ENCODE measurements around the gene FSTL4.

The FSTL4 gene

GRCh38 chr5:133361922-133362321, 250.4 kb downstream of the FSTL4 start:
- H3K27ac ChIP-seq = no peak overlapping the region
- no peak overlapping the region for H2AFZ ChIP-seq (ENCODE audit: low read depth)
- H3K36me3 ChIP-seq (ENCODE audit: insufficient read depth) = no peaks in the 10 kb centered on the region
- TF ChIP-seq CTCF (conservative IDR thresholded peaks at IDR 0.05; ENCODE audit: low read depth, low read length) = no peak
- H4K20me1 ChIP-seq (ENCODE audit: insufficient read depth) = no peaks in the 10 kb centered on the region
- H3K79me2 ChIP-seq (ENCODE audit: insufficient read depth, low read depth) = no peaks in the 10 kb centered on the region
- no peaks in the 10 kb centered on the region for H3K4me1 ChIP-seq (ENCODE audit: low read depth, poor library complexity, severe bottlenecking)
- H3K9ac ChIP-seq = no peak overlapping the region
- H3K4me3 ChIP-seq (IDR thresholded peaks at IDR 0.05; ENCODE audit: insufficient read depth, low read depth, low read length) = no peak overlapping the region
- no peaks in the 10 kb centered on the region for H3K27me3 ChIP-seq (ENCODE audit: insufficient read depth, low read depth)
- no peak overlapping the region for H3K4me2 ChIP-seq

- Histone ChIP-seq H3K27me3 (ENCODE audit: insufficient read depth, low read depth) (no peaks in the 10 kb centered on the region), H3K36me3 (ENCODE audit: insufficient read depth) (no peaks in the 10 kb centered on the region), H3K27ac (no peak overlapping the region), H4K20me1 (ENCODE audit: insufficient read depth) (no peaks in the 10 kb centered on the region), H3K4me1 (ENCODE audit: low read depth, poor library complexity, severe bottlenecking) (no peaks in the 10 kb centered on the region), H2AFZ (ENCODE audit: low read depth) (no peak overlapping the region), H3K79me2 (ENCODE audit: insufficient read depth, low read depth) (no peaks in the 10 kb centered on the region), H3K4me3 (IDR thresholded peaks at IDR 0.05; ENCODE audit: insufficient read depth, low read depth, low read length) (no peak overlapping the region), H3K9ac (no peak overlapping the region), H3K4me2 (no peak overlapping the region)
- TF ChIP-seq CTCF (conservative IDR thresholded peaks at IDR 0.05; ENCODE audit: low read depth, low read length) = no peak
Measured at GRCh38 chr5:133360693-133361472, 251.5 kb downstream of the FSTL4 start.

GRCh38 chr5:133359861-133360260, 252.5 kb downstream of the FSTL4 start:
- H3K4me2 ChIP-seq = no peak overlapping the region
- H3K4me1 ChIP-seq (ENCODE audit: low read depth, poor library complexity, severe bottlenecking) = no peaks in the 10 kb centered on the region
- no peak overlapping the region for H3K4me3 ChIP-seq (IDR thresholded peaks at IDR 0.05; ENCODE audit: insufficient read depth, low read depth, low read length)
- TF ChIP-seq CTCF (conservative IDR thresholded peaks at IDR 0.05; ENCODE audit: low read depth, low read length) = no peak
- H2AFZ ChIP-seq (ENCODE audit: low read depth) = no peak overlapping the region
- no peaks in the 10 kb centered on the region for H4K20me1 ChIP-seq (ENCODE audit: insufficient read depth)
- no peaks in the 10 kb centered on the region for H3K79me2 ChIP-seq (ENCODE audit: insufficient read depth, low read depth)
- no peaks in the 10 kb centered on the region for H3K36me3 ChIP-seq (ENCODE audit: insufficient read depth)
- H3K27me3 ChIP-seq (ENCODE audit: insufficient read depth, low read depth) = no peaks in the 10 kb centered on the region
- H3K9ac ChIP-seq = no peak overlapping the region
- no peak overlapping the region for H3K27ac ChIP-seq

- no peak overlapping the region for H3K4me3 ChIP-seq (IDR thresholded peaks at IDR 0.05; ENCODE audit: insufficient read depth, low read depth, low read length)
- no peaks in the 10 kb centered on the region for H3K36me3 ChIP-seq (ENCODE audit: insufficient read depth)
- H2AFZ ChIP-seq (ENCODE audit: low read depth) = no peak overlapping the region
- H4K20me1 ChIP-seq (ENCODE audit: insufficient read depth) = no peaks in the 10 kb centered on the region
- no peaks in the 10 kb centered on the region for H3K4me1 ChIP-seq (ENCODE audit: low read depth, poor library complexity, severe bottlenecking)
- no peak for TF ChIP-seq CTCF (conservative IDR thresholded peaks at IDR 0.05; ENCODE audit: low read depth, low read length)
- H3K9ac ChIP-seq = no peak overlapping the region
- no peak overlapping the region for H3K27ac ChIP-seq
- no peak overlapping the region for H3K4me2 ChIP-seq
- H3K79me2 ChIP-seq (ENCODE audit: insufficient read depth, low read depth) = no peaks in the 10 kb centered on the region
- H3K27me3 ChIP-seq (ENCODE audit: insufficient read depth, low read depth) = no peaks in the 10 kb centered on the region
Measured at GRCh38 chr5:133358271-133358670, 254.1 kb downstream of the FSTL4 start.

Measured in KMS-11 (cell line).